ENCODE measurements around the gene SCYGR1. TPM values are rescaled to one million over a fixed set of nuclear protein-coding genes. Genes with fewer than 3 reads are reported as not detected.
"Not testable (repeated sequence)": the region's sequence is repeated elsewhere in the genome, so short reads cannot be mapped to it uniquely, and the experiment has no call there.

Gene SCYGR1, protein sequence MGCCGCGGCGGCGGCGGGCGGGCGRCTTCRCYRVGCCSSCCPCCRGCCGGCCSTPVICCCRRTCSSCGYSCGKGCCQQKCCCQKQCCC
- total RNA-seq (not detected), polyA plus RNA-seq (not detected)
- long read RNA-seq, donor 1, result 0 reads
- long read RNA-seq, donor 2, result 0 reads

- H3K27ac ChIP-seq (ENCODE audit: low read depth in 1 of 2, low read length in 2 of 2); ATAC-seq (ENCODE audit: low FRiP score); H3K4me3 ChIP-seq (ENCODE audit: low read length in 2 of 2); intact Hi-C loops (cut with DNase I); H3K9me3 ChIP-seq (ENCODE audit: control insufficient read depth, low read length); H3K27me3 ChIP-seq (ENCODE audit: control insufficient read depth in 1 of 2, insufficient read depth in 2 of 2, low read length in 1 of 2); H3K4me1 ChIP-seq (ENCODE audit: control insufficient read depth in 1 of 2, insufficient read depth in 2 of 2, low read length in 2 of 2); DNase-seq; H3K36me3 ChIP-seq (ENCODE audit: control insufficient read depth in 1 of 2, insufficient read depth in 2 of 2, low read length in 1 of 2): not testable (repeated sequence)
- WGBS, 2 donors, result 87 to 89% methylated on average over 7 of the region's 7 CpGs
Measured at GRCh38 chr2:227387583-227387982, at the start of gene SCYGR1. Gene SCYGR1 (minus strand): TSS chr2:227387949. CDS start chr2:227387949, 0 bp downstream.

- Histone ChIP-seq H3K36me3 (ENCODE audit: control insufficient read depth in 1 of 2, insufficient read depth in 2 of 2, low read length in 1 of 2) (no peaks in the 10 kb centered on the region), H3K4me3 (ENCODE audit: low read length in 2 of 2) (no peak overlapping the region), H3K4me1 (ENCODE audit: control insufficient read depth in 1 of 2, insufficient read depth in 2 of 2, low read length in 2 of 2) (no peaks in the 10 kb centered on the region), H3K27me3 (ENCODE audit: control insufficient read depth in 1 of 2, insufficient read depth in 2 of 2, low read length in 1 of 2) (no peaks in the 10 kb centered on the region), H3K27ac (ENCODE audit: low read depth in 1 of 2, low read length in 2 of 2) (no peak overlapping the region), H3K9me3 (ENCODE audit: control insufficient read depth, low read length) (peaks cover 3% of the 10 kb centered on the region)
- intact Hi-C loops (cut with DNase I), result no loop called here
- no peak for ATAC-seq (ENCODE audit: low FRiP score)
- WGBS, 2 donors, result 64 to 68% methylated on average over 7 of the region's 7 CpGs
- DNase-seq, result no peak
Measured at GRCh38 chr2:227436436-227437174, 48.9 kb upstream of the SCYGR1 start.

DNA sequence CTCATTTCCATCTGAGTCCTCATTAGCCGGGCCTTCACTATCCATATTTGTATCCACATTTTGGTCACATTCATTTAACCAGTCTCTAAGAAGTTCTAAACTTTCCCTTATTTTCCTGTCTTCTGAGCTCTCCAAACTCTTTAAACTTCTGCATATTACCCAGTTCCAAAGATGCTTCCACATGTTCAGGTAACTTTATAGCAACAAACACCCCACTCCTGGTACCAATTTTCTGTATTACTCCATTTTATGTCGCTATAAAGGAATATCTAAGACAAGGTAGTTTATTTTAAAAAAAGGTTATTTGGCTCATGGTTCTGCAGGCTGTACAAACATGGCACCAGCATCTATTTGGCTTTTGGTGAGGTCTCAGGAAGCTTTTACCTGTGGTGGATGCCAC is 45.4 kb upstream of the SCYGR1 start:
- intact Hi-C loops (cut with DNase I), result no loop called here
- H3K36me3 ChIP-seq (ENCODE audit: control insufficient read depth in 1 of 2, insufficient read depth in 2 of 2, low read length in 1 of 2), result no peaks in the 10 kb centered on the region
- DNase-seq, result no peak
- no peak overlapping the region for H3K27ac ChIP-seq (ENCODE audit: low read depth in 1 of 2, low read length in 2 of 2)
- no peaks in the 10 kb centered on the region for H3K4me1 ChIP-seq (ENCODE audit: control insufficient read depth in 1 of 2, insufficient read depth in 2 of 2, low read length in 2 of 2)
- no peak overlapping the region for H3K4me3 ChIP-seq (ENCODE audit: low read length in 2 of 2)
- H3K9me3 ChIP-seq (ENCODE audit: control insufficient read depth, low read length), result peaks cover 3% of the 10 kb centered on the region
- WGBS, 2 donors, result 68 to 91% methylated on average over 2 of the region's 2 CpGs
- ATAC-seq (ENCODE audit: low FRiP score), result no peak
- no peaks in the 10 kb centered on the region for H3K27me3 ChIP-seq (ENCODE audit: control insufficient read depth in 1 of 2, insufficient read depth in 2 of 2, low read length in 1 of 2)

- Histone ChIP-seq H3K27me3 (ENCODE audit: control insufficient read depth in 1 of 2, insufficient read depth in 2 of 2, low read length in 1 of 2) (no peaks in the 10 kb centered on the region), H3K27ac (ENCODE audit: low read depth in 1 of 2, low read length in 2 of 2) (no peak overlapping the region), H3K9me3 (ENCODE audit: control insufficient read depth, low read length) (peaks cover 3% of the 10 kb centered on the region), H3K4me1 (ENCODE audit: control insufficient read depth in 1 of 2, insufficient read depth in 2 of 2, low read length in 2 of 2) (no peaks in the 10 kb centered on the region), H3K36me3 (ENCODE audit: control insufficient read depth in 1 of 2, insufficient read depth in 2 of 2, low read length in 1 of 2) (no peaks in the 10 kb centered on the region), H3K4me3 (ENCODE audit: low read length in 2 of 2) (no peak overlapping the region)
- 57 to 62% methylated on average over 3 of the region's 3 CpGs for WGBS, 2 donors
- intact Hi-C loops (cut with DNase I), result no loop called here
- DNase-seq, result no peak
- ATAC-seq (ENCODE audit: low FRiP score), result no peak
Measured at GRCh38 chr2:227430639-227431038, 42.9 kb upstream of the SCYGR1 start.

- no peak overlapping the region for H3K27ac ChIP-seq (ENCODE audit: low read depth in 1 of 2, low read length in 2 of 2)
- H3K4me3 ChIP-seq (ENCODE audit: low read length in 2 of 2), result no peak overlapping the region
- no peak for ATAC-seq (ENCODE audit: low FRiP score)
- 71 to 80% methylated on average over 8 of the region's 8 CpGs for WGBS, 2 donors
- no peaks in the 10 kb centered on the region for H3K36me3 ChIP-seq (ENCODE audit: control insufficient read depth in 1 of 2, insufficient read depth in 2 of 2, low read length in 1 of 2)
- no peaks in the 10 kb centered on the region for H3K4me1 ChIP-seq (ENCODE audit: control insufficient read depth in 1 of 2, insufficient read depth in 2 of 2, low read length in 2 of 2)
- intact Hi-C loops (cut with DNase I), result no loop called here
- H3K9me3 ChIP-seq (ENCODE audit: control insufficient read depth, low read length), result peaks cover 3% of the 10 kb centered on the region
- DNase-seq, result no peak
- no peaks in the 10 kb centered on the region for H3K27me3 ChIP-seq (ENCODE audit: control insufficient read depth in 1 of 2, insufficient read depth in 2 of 2, low read length in 1 of 2)
Measured at GRCh38 chr2:227428731-227429285, 41.1 kb upstream of the SCYGR1 start.

GRCh38 chr2:227423656-227424499 is 36.1 kb upstream of the SCYGR1 start:
- 56 to 69% methylated on average over 10 of the region's 10 CpGs for WGBS, 2 donors
- intact Hi-C loops (cut with DNase I), result no loop called here
- no peaks in the 10 kb centered on the region for H3K9me3 ChIP-seq (ENCODE audit: control insufficient read depth, low read length)
- no peaks in the 10 kb centered on the region for H3K27me3 ChIP-seq (ENCODE audit: control insufficient read depth in 1 of 2, insufficient read depth in 2 of 2, low read length in 1 of 2)
- H3K27ac ChIP-seq (ENCODE audit: low read depth in 1 of 2, low read length in 2 of 2), result no peak overlapping the region
- no peak overlapping the region for H3K4me3 ChIP-seq (ENCODE audit: low read length in 2 of 2)
- no peaks in the 10 kb centered on the region for H3K4me1 ChIP-seq (ENCODE audit: control insufficient read depth in 1 of 2, insufficient read depth in 2 of 2, low read length in 2 of 2)
- no peak for DNase-seq
- no peaks in the 10 kb centered on the region for H3K36me3 ChIP-seq (ENCODE audit: control insufficient read depth in 1 of 2, insufficient read depth in 2 of 2, low read length in 1 of 2)
- ATAC-seq (ENCODE audit: low FRiP score), result no peak

- no peak overlapping the region for H3K27ac ChIP-seq (ENCODE audit: low read depth in 1 of 2, low read length in 2 of 2)
- H3K27me3 ChIP-seq (ENCODE audit: control insufficient read depth in 1 of 2, insufficient read depth in 2 of 2, low read length in 1 of 2), result no peaks in the 10 kb centered on the region
- intact Hi-C loops (cut with DNase I), result no loop called here
- H3K36me3 ChIP-seq (ENCODE audit: control insufficient read depth in 1 of 2, insufficient read depth in 2 of 2, low read length in 1 of 2), result no peaks in the 10 kb centered on the region
- H3K4me1 ChIP-seq (ENCODE audit: control insufficient read depth in 1 of 2, insufficient read depth in 2 of 2, low read length in 2 of 2), result no peaks in the 10 kb centered on the region
- no peaks in the 10 kb centered on the region for H3K9me3 ChIP-seq (ENCODE audit: control insufficient read depth, low read length)
- WGBS, 2 donors, result 86 to 88% methylated on average over 15 of the region's 15 CpGs
- DNase-seq (no peak), ATAC-seq (ENCODE audit: low FRiP score) (no peak)
- H3K4me3 ChIP-seq (ENCODE audit: low read length in 2 of 2), result no peak overlapping the region
Measured at GRCh38 chr2:227420087-227421052, 32.6 kb upstream of the SCYGR1 start.

DNA sequence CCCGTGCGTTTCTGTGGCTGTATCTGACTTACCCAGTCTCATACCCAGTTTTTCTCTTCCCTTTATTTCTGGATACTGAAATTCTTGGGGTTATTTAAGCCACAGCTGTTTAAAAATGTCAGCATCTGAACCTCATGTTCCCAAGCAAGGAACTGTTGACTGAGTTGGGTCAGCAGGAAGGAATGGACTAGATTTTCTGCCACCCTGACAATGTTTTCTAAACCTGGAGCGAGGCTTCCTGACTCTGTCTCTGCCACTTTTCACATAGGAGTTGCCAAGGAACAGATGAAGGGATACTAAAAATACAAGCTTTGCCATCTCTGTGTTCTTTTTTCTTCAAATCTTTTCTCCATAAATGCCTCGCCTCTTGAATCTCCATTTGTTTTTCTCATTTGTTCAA is 29.0 kb upstream of the SCYGR1 start:
- ATAC-seq (ENCODE audit: low FRiP score), result no peak
- Histone ChIP-seq H3K36me3 (ENCODE audit: control insufficient read depth in 1 of 2, insufficient read depth in 2 of 2, low read length in 1 of 2) (no peaks in the 10 kb centered on the region), H3K4me1 (ENCODE audit: control insufficient read depth in 1 of 2, insufficient read depth in 2 of 2, low read length in 2 of 2) (peaks cover 3 to 5% of the 10 kb centered on the region in 2 donors), H3K4me3 (ENCODE audit: low read length in 2 of 2) (no peak overlapping the region), H3K27ac (ENCODE audit: low read depth in 1 of 2, low read length in 2 of 2) (no peak overlapping the region), H3K9me3 (ENCODE audit: control insufficient read depth, low read length) (no peaks in the 10 kb centered on the region), H3K27me3 (ENCODE audit: control insufficient read depth in 1 of 2, insufficient read depth in 2 of 2, low read length in 1 of 2) (no peaks in the 10 kb centered on the region)
- WGBS, 2 donors, result 83 to 87% methylated on average over 4 of the region's 4 CpGs
- no peak for DNase-seq
- intact Hi-C loops (cut with DNase I), result no loop called here

All from aorta (tissue), 5 donors.